ENCODE data around the gene MEX3D.

DNA sequence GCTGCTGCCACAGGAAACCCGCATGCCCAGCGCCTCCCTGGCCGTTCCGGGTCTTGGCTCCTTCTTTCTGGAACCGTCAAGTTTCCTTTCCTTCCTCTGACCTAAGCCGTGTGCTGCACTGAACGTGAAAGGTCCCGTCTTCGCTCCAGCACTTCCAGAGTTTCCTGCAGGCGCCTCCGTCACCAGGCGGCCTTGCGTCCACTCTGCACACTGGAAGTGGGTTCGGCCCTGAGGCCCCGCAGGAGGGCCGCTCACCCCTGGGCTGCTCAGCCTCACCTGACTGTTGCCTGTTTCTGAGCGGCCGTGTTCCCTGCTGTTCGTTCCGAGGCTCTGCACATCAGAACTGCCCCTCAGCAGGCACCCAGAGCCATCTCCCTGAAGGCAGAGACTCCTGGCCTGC is 12.3 kb upstream of the MEX3D start:
- TF ChIP-seq, protein P1, sequence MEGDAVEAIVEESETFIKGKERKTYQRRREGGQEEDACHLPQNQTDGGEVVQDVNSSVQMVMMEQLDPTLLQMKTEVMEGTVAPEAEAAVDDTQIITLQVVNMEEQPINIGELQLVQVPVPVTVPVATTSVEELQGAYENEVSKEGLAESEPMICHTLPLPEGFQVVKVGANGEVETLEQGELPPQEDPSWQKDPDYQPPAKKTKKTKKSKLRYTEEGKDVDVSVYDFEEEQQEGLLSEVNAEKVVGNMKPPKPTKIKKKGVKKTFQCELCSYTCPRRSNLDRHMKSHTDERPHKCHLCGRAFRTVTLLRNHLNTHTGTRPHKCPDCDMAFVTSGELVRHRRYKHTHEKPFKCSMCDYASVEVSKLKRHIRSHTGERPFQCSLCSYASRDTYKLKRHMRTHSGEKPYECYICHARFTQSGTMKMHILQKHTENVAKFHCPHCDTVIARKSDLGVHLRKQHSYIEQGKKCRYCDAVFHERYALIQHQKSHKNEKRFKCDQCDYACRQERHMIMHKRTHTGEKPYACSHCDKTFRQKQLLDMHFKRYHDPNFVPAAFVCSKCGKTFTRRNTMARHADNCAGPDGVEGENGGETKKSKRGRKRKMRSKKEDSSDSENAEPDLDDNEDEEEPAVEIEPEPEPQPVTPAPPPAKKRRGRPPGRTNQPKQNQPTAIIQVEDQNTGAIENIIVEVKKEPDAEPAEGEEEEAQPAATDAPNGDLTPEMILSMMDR (IDR thresholded peaks at IDR 0.05) = no peak
- no peak for TF ChIP-seq EZH2 (IDR thresholded peaks at IDR 0.05; ENCODE audit: borderline replicate concordance, insufficient read depth, low read depth, low read length, poor library complexity, severe bottlenecking)
